Fibroblast of skin of right biceps (primary cell): ENCODE measurements around the gene TMCO2.

Source experiments
- DNase-seq: peaks from one replicate; pipeline ENCODE4 v3.0.0-alpha.2; 2013

TMCO2 gene

GRCh38 chr1:40258445-40258769 is 10.7 kb downstream of the TMCO2 start:
- no peak for DNase-seq

DNA sequence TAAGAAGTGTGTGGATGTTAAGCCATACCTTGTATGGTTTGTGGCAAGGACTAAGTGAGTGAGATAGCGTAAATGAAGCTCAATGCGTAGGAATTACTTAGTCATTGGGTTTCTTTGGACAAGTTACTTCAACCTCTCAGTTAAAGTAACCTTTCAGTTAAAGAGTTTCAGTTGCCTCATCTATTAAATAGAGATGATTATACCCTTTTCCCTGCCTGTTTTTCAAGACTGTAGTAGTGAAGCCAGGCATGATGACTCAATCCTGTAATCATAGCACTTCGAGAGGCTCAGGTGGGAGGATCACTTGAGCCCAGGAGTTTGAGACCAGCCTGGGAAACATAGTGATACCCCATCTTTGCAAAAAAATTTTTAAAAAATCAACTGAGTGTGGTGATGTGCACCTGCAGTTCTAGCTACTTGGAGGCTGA is 16.6 kb downstream of the TMCO2 start:
- DNase-seq, result no peak

GRCh38 chr1:40265298-40265697 is 17.6 kb downstream of the TMCO2 start:
- DNase-seq, result no peak

DNA sequence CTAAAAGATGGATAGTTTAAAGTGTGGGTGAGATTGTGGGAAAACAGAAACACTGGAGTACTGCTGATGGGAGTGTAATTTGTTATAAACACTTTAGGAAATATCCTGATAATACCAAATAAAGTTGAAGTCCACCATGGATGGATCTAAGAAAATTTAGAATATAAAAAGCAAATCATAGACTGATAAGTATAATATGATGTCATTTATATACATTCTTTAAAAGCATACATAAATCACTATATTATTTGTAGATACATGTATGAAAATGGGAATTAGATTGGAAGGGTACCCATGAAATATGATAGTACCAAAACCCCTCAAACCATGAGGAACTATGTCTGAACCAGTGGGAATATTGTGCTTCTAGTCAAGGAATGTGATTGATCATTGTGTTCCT is 18.2 kb downstream of the TMCO2 start:
- no peak for DNase-seq

- no peak for DNase-seq
These were observed 19.2 kb downstream of the TMCO2 start for GRCh38 chr1:40266786-40267535.

DNA sequence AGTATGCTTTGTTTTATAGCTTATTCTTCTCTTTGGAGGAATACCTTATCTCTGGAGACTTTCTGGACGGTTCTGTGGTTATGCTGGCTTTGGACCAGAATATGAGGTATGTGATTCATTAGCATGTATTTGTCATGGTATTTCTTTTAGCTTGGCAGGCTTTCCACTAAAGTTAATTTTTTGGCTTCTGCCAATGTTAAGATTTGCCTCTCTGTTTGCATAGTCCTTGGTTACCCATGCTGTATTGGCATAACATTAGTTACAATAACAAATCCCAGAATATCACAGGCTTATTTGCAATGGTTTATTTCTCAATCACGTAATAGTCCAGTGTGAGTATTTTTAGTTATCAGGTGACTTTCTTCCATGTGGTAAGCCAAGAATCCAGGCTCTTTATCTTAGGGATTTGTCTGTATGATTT is 20.0 kb downstream of the TMCO2 start:
- DNase-seq, result peak; percentile 95

- no peak for DNase-seq
These were observed 20.5 kb downstream of the TMCO2 start for GRCh38 chr1:40268211-40268610.

GRCh38 chr1:40270152-40270834 is 22.6 kb downstream of the TMCO2 start:
- DNase-seq, result peak; percentile 67

DNA sequence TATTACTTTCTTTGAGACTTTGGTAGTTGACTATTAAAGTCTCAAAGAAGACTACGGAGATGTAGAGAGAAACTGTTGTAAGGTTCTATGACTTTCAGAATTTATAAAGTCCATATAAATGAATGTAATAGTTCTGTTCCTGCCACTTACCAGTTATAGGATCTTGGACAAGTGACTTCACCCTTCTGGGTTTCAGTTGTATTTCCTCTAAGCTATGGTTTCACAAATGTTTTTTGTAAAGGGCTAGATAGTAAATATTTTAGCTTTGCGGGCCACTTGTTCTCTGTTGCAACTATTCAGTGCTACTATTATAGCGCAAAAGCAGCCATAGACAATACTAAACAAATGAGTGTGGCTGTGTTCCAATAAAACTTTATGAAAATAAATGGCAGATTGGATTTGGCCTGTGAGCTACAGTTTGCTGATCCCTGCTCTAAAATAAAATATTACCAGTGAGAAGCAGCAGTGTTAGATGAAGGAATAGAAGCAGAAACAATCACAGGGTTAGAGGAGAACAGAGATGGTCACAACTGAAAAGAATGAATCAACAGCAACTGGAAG is 25.0 kb downstream of the TMCO2 start:
- DNase-seq, result no peak

DNA sequence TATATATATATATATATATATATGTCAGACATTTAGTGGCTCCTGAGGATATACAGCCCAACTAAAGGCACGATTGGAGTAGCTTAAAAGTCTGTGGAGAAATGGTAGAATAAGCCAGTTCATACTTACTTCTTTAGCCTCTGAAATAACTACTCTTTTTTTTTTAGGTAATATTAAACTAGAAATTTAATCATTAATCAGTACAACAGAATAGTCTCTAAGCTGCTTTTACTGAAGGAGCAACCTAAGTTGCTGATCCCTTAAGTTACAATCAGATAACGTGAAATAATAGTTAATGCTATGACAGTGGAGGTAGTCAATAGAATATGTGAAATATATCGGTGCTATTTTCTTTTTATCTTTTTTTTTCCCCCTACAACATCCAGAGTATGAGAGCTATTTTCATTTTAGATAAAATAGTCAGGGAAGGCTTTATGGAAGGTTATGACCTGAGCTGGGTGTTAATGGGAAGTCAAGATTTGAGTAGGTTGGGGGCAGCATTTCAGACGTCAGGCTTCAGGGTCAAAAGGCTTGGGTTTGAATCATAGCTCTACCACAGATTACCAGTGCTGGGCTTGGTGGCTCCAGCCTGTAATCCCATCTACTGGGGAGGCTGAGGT is 25.9 kb downstream of the TMCO2 start:
- no peak for DNase-seq

DNA sequence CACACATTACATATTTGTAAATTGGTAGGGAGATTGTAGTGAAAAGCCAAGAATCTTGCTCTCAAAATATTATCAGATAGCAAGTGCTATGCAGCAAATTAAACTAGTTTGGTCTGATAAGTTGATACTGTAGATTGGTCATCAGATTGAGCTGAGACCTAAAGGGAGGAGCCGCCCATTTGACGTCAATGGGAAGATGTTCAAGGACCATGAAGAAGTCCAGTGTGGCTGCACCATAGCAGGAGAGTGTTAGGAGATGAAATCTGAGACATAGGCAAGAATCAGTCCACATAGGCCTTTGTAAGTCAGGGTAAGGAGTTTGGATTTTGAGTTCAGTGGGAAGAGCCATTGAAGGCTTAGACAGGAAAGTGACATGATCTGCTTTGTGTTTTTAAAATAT is 26.6 kb downstream of the TMCO2 start:
- DNase-seq, result no peak

GRCh38 chr1:40276122-40276521 is 28.4 kb downstream of the TMCO2 start:
- DNase-seq, result no peak

GRCh38 chr1:40281853-40282252 is 34.1 kb downstream of the TMCO2 start:
- DNase-seq, result no peak

GRCh38 chr1:40291293-40291692 is 43.6 kb downstream of the TMCO2 start:
- DNase-seq, result no peak

DNA sequence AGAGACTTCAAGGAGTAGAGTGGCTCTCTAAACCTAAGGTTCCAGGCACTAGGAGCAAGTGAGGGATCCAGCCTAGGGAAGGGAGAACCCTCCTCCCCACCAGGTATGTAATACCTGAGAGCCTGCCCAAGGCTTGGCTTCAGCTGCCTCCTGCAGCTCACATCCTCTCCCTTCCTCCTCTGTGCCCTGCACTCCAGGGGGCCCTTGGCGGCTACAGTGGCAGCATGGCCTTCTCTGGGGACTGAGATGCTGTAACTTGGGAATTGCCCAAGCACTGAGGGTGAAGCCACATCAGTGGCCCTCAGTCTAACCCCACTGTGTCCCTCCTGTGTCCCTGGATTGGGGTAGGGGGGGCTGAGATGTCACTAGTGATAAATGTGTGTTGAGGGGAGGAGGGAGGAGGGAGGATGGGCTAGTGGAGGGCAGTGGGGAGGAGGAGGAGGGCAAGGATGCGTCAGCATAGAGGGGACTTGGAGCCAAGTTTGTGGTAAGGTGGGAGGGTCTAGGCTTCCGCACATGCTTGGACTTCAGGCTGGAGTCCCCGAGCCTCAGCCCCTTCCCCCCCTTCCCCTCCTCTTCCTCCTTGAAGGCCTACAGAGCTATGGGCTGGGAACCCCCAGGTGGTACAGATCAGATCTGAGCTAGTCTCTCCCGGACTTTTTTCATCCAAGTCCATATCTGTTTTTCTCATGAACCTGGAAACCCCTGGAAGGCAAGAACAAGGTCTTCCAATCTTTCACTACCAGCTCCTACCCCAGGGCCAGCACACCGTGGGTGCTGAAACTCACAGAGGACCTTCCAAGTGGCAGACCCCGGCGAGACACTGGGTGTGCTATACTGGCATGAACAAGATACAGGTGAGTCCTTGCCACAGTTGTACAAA is 51.9 kb downstream of the TMCO2 start:
- DNase-seq, result peak; percentile 55

- no peak for DNase-seq
These were observed 52.5 kb downstream of the TMCO2 start for GRCh38 chr1:40300249-40300567.

- DNase-seq, result no peak
These were observed 52.9 kb downstream of the TMCO2 start for GRCh38 chr1:40300651-40301050.

DNA sequence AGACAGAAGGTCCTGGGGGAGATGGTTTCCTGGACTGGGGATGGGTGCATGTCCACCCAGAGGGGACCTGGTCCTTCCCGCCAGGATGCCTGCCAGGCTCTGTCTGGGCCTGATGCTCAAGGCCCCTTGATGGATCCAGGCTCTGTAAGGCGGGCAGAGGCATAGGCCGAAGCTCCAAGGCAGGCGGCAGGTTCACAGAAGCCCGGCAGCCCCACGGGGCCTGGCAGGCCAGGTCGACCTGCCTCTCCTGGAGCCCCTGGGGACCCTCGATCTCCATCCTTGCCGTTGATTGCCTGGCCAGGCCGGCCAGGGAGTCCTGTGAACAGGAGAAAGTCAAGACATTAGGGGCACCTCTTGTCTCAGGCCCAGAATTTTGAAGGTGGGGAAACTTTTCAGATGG is 53.3 kb downstream of the TMCO2 start:
- no peak for DNase-seq
